Measurements from ENCODE around the gene RADIL. TPM values are rescaled to one million over a fixed set of nuclear protein-coding genes. Genes with fewer than 3 reads are reported as not detected.
A peak's percentile ranks its signal among the peaks of the same experiment; 100 is the strongest.

The RADIL gene
- total RNA-seq, 4 donors from 2014 or later, result 4.4 to 11.4 (median 8.8) TPM

DNA sequence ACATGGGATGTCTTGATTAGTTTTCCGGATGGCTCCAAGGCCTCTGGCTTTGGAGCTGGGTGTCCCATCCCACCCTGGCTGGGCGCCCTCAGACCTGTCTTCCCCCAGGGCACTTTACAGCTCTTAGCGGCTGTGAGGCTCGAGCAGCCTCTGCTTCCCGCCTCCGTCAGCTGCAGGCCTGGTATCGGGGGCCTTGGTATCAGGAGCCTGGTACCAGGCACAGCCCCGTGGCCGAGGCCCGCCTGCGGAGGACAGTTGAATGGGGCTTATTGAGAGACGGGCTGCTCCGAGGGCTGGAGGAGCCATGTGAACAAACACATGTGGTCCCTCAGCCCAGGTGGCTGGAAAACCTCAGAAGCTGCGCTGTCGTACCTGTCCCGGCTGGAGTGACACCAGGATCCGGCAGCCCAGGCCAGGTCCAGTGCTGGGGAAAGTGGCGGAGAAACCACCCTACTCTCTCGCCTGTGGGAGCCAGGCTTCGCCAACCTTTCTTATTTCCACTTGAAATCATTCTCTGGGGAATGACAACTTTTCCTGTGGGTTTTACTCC lies 132.0 kb downstream of the RADIL start:
- TF ChIP-seq EP300 (IDR thresholded peaks at IDR 0.05) (no peak), CTCF (IDR thresholded peaks at IDR 0.05) (no peak)
- peak overlapping the region in 3 of 4 donors; percentile 19 to 57 (median 47) for H3K27ac ChIP-seq
- no peak for ATAC-seq
- peaks cover 0 to 32% of the 10 kb centered on the region in 2 donors for H3K36me3 ChIP-seq
- WGBS, 2 donors (ENCODE audit: low coverage in 1 of 2), result 90% methylated on average over 3 of the region's 20 CpGs; no CpG with 5 or more reads in 1 of the 2 donors
- H3K27me3 ChIP-seq, result no peaks in the 10 kb centered on the region
- peaks cover 0 to 66% (median 19%) of the 10 kb centered on the region in 3 donors for H3K4me1 ChIP-seq
- no peak overlapping the region for H3K4me3 ChIP-seq
- H3K9me3 ChIP-seq, result no peaks in the 10 kb centered on the region

- TF ChIP-seq POLR2A (IDR thresholded peaks at IDR 0.05) (no peak), POLR2AphosphoS5 (IDR thresholded peaks at IDR 0.05) (no peak), EP300 (IDR thresholded peaks at IDR 0.05) (no peak), CTCF (IDR thresholded peaks at IDR 0.05) (no peak)
- no peak for ATAC-seq
- Histone ChIP-seq H3K27ac (peak overlapping the region in 3 of 4 donors; percentile 91 to 93 (median 92)), H3K27me3 (no peaks in the 10 kb centered on the region), H3K36me3 (peaks cover 0 to 15% of the 10 kb centered on the region in 2 donors), H3K4me1 (peaks cover 0 to 81% (median 28%) of the 10 kb centered on the region in 3 donors), H3K9me3 (no peaks in the 10 kb centered on the region), H3K4me3 (no peak overlapping the region)
- 86% methylated on average over 6 of the region's 15 CpGs; no CpG with 5 or more reads in 1 of the 2 donors for WGBS, 2 donors (ENCODE audit: low coverage in 1 of 2)
Observed at GRCh38 chr7:4749798-4750197, 133.7 kb downstream of the RADIL start.

GRCh38 chr7:4749363-4749762 lies 134.2 kb downstream of the RADIL start:
- TF ChIP-seq POLR2A (IDR thresholded peaks at IDR 0.05) (no peak), CTCF (IDR thresholded peaks at IDR 0.05) (no peak), EP300 (IDR thresholded peaks at IDR 0.05) (no peak), POLR2AphosphoS5 (IDR thresholded peaks at IDR 0.05) (no peak)
- H3K27ac ChIP-seq, result peak overlapping the region in 3 of 4 donors; percentile 91 to 93 (median 92)
- WGBS, 2 donors (ENCODE audit: low coverage in 1 of 2), result no CpG with 5 or more reads among the region's 14 CpGs
- H3K9me3 ChIP-seq, result no peaks in the 10 kb centered on the region
- no peaks in the 10 kb centered on the region for H3K27me3 ChIP-seq
- peaks cover 3 to 83% (median 31%) of the 10 kb centered on the region in 3 donors for H3K4me1 ChIP-seq
- ATAC-seq, result no peak
- H3K4me3 ChIP-seq, result no peak overlapping the region
- peaks cover 0 to 11% of the 10 kb centered on the region in 2 donors for H3K36me3 ChIP-seq

Small RNA genes lying within 50 kb of the gene (small RNA-seq; reads per million reads assigned to genes)
- gene MIR4656 (0 reads per million in 4 donors), gene RF00019 (0 reads per million in 4 donors)

Other genes starting within 250 kb of the RADIL start
- 10 to 100 TPM; 28.5 to 45.2 (median 30.0) TPM for gene FOXK1, start 201.4 kb downstream of the RADIL start, total RNA-seq
- 10 to 100 TPM; 13.0 to 33.9 (median 26.8) TPM for gene AP5Z1, start 108.1 kb downstream of the RADIL start, total RNA-seq
- gene PAPOLB, start 21.7 kb downstream of the RADIL start, total RNA-seq, result under 1 TPM in 3 of 4 donors, not detected in 1; 0.13 to 0.31 (median 0.19) TPM
- 1 to 10 TPM in 1 of 4 donors, not detected in 3; 1.1 TPM for gene MMD2, start 75.5 kb upstream of the RADIL start, total RNA-seq
- 10 to 100 TPM in 3 of 4 donors, 1 to 10 TPM in 1; 9.6 to 16.9 (median 12.3) TPM for gene RBAK, start 162.1 kb upstream of the RADIL start, total RNA-seq

Measured in gastroesophageal sphincter (tissue), 4 donors.